Skeletal muscle tissue (tissue), 4 donors: Measurements from ENCODE around the gene DACH1. TPM values are rescaled to one million over a fixed set of nuclear protein-coding genes. Genes with fewer than 3 reads are reported as not detected.

Source experiments
- H3K27ac ChIP-seq: one replicate; pipeline ENCODE4 v1.7.0; 2013; ENCODE audit warnings: mild to moderate bottlenecking, low read depth, low read length, inconsistent platforms
- H3K27me3 ChIP-seq, 3 donors: one replicate each; pipeline ENCODE4 v1.7.0; 2013; ENCODE audit warnings: low read length in 3 of 3; ENCODE audit not compliant: control insufficient read depth in 3 of 3, insufficient read depth in 3 of 3
- H3K36me3 ChIP-seq, 3 donors: one replicate each; pipeline ENCODE4 v1.7.0; 2013; ENCODE audit warnings: low read length in 3 of 3; ENCODE audit not compliant: control insufficient read depth in 3 of 3, insufficient read depth in 3 of 3
- H3K4me1 ChIP-seq, 3 donors: one replicate each; pipeline ENCODE4 v1.7.0; 2013; ENCODE audit warnings: low read length in 3 of 3, mild to moderate bottlenecking in 3 of 3; ENCODE audit not compliant: control insufficient read depth in 3 of 3, insufficient read depth in 3 of 3
- H3K4me3 ChIP-seq, 3 donors: one replicate each; pipeline ENCODE4 v1.7.0; 2013; ENCODE audit warnings: low read length in 3 of 3
- H3K9ac ChIP-seq, 3 donors: one replicate each; pipeline ENCODE4 v1.7.0; 2013; ENCODE audit warnings: low read length in 3 of 3, mild to moderate bottlenecking in 3 of 3, moderate library complexity in 2 of 3, low read depth in 1 of 3
- H3K9me3 ChIP-seq, 3 donors: one replicate each; pipeline ENCODE4 v1.7.0; 2013; ENCODE audit warnings: low read length in 3 of 3; ENCODE audit not compliant: control insufficient read depth in 3 of 3
- total RNA-seq: library from RNA; depleted of rRNA; stranded (reverse); fragments of >200 nt; gene quantifications from one replicate; pipeline ENCODE4 v1.2.3, GENCODE V29; 2014
- donor health status: Osteomylitis.

DACH1 gene
- total RNA-seq, 1 donor from 2014 or later: 6.8 TPM

DNA sequence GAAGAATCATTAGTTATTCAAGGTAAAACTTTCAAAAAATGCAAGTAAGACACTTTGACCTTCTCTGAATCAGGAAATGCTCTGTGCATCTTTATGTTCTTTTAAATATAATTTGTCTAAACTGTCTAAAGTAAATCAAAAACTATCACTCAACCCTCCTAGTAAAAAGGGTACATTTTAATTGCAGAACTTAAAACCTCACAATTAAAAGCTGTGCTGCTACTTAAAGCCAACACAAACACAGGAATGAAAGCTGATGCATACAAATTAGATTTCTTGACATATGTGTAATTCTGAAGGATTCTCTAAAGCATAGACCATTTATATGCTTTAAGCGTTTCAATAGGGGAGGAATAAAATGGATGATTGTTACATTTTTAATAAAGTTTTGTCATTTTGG is 58.3 kb downstream of the DACH1 start:
- no peak overlapping the region for H3K27ac ChIP-seq
- H3K4me1 ChIP-seq: no peaks in the 10 kb centered on the region
- no peak overlapping the region for H3K4me3 ChIP-seq
- H3K9ac ChIP-seq: no peak overlapping the region
- H3K36me3 ChIP-seq: no peaks in the 10 kb centered on the region
- no peaks in the 10 kb centered on the region for H3K27me3 ChIP-seq
- no peaks in the 10 kb centered on the region for H3K9me3 ChIP-seq

GRCh38 chr13:71806886-71807285 is 60.1 kb downstream of the DACH1 start:
- Histone ChIP-seq H3K27ac (no peak overlapping the region), H3K9me3 (no peaks in the 10 kb centered on the region), H3K9ac (no peak overlapping the region), H3K36me3 (no peaks in the 10 kb centered on the region), H3K4me1 (no peaks in the 10 kb centered on the region), H3K4me3 (no peak overlapping the region), H3K27me3 (no peaks in the 10 kb centered on the region)

GRCh38 chr13:71803066-71803465 is 63.9 kb downstream of the DACH1 start:
- Histone ChIP-seq H3K4me1 (no peaks in the 10 kb centered on the region), H3K36me3 (no peaks in the 10 kb centered on the region), H3K4me3 (no peak overlapping the region), H3K27me3 (no peaks in the 10 kb centered on the region), H3K9me3 (no peaks in the 10 kb centered on the region), H3K27ac (no peak overlapping the region), H3K9ac (no peak overlapping the region)

DNA sequence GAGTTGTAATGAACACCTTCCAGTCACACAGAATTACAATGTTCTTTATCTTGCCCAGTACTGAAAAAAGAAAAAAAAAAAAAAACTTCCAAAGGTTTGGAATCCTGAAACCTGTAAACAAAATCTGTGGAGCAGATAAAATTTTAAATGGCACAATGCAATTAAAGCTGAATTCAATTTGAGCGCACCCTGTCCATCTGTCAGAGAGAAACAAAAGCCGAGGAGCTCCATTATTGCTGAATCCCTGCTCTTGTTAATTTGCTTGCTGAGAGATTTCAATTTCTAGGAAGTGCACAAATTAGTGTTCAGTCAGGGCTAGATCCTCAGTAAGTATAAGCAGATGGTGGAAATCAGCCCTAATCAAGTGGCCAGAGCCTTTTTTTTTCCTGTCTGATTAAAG is 65.2 kb downstream of the DACH1 start:
- no peaks in the 10 kb centered on the region for H3K9me3 ChIP-seq
- no peak overlapping the region for H3K4me3 ChIP-seq
- H3K27me3 ChIP-seq: no peaks in the 10 kb centered on the region
- no peaks in the 10 kb centered on the region for H3K36me3 ChIP-seq
- H3K9ac ChIP-seq: no peak overlapping the region
- H3K27ac ChIP-seq: no peak overlapping the region
- no peaks in the 10 kb centered on the region for H3K4me1 ChIP-seq

DNA sequence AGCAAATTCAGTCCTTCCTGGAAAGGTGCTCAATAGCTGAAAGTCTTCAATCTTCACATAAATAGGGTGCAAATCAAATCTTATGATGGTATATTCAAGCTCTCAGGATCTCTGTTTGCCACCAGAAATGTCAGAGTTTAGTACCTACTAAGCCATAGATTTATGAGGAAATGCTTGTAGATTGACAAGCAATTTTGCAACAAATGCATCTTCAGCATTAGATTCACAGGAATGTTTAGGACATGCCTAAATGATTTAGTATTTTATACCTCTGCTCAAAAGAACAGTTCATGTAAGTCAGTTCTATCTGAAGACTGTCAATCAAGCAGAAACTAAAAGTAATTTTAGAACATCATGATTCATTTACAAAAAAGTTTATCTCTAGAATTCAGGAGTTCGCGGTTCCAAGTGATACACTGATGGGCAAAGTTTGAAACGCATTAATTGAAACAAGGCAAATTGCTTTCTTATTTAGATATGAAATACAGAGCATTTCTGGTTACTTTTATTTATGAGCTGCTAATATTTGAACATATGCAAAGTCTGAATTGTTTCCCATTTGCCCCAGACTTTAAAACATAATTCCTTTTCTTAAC is 65.7 kb downstream of the DACH1 start:
- Histone ChIP-seq H3K27ac (no peak overlapping the region), H3K4me1 (no peaks in the 10 kb centered on the region), H3K4me3 (no peak overlapping the region), H3K9me3 (no peaks in the 10 kb centered on the region), H3K36me3 (no peaks in the 10 kb centered on the region), H3K9ac (no peak overlapping the region), H3K27me3 (no peaks in the 10 kb centered on the region)

DNA sequence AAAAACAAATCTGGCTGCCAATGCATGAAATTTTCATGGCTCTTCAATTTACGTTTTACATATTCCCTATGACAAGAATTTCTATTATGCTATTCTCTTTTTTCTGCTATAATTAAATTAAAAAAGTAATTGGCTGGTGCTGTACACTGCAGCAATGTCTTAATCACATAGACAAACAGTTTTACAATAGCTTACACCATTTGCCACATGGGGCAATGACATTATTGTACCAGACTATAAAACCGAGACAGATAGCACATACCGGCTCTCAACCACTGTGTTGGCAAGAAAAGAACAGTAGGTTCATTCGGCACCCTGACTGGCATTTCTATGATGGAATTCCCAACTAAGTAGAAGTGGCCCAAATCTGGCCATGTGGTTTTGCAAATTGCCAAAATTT is 67.7 kb downstream of the DACH1 start:
- no peaks in the 10 kb centered on the region for H3K36me3 ChIP-seq
- H3K27ac ChIP-seq: no peak overlapping the region
- H3K4me3 ChIP-seq: no peak overlapping the region
- H3K9me3 ChIP-seq: no peaks in the 10 kb centered on the region
- no peaks in the 10 kb centered on the region for H3K27me3 ChIP-seq
- H3K4me1 ChIP-seq: no peaks in the 10 kb centered on the region
- no peak overlapping the region for H3K9ac ChIP-seq

GRCh38 chr13:71798707-71799106 is 68.3 kb downstream of the DACH1 start:
- Histone ChIP-seq H3K9ac (no peak overlapping the region), H3K4me3 (no peak overlapping the region), H3K4me1 (no peaks in the 10 kb centered on the region), H3K27me3 (no peaks in the 10 kb centered on the region), H3K27ac (no peak overlapping the region), H3K36me3 (no peaks in the 10 kb centered on the region), H3K9me3 (no peaks in the 10 kb centered on the region)

DNA sequence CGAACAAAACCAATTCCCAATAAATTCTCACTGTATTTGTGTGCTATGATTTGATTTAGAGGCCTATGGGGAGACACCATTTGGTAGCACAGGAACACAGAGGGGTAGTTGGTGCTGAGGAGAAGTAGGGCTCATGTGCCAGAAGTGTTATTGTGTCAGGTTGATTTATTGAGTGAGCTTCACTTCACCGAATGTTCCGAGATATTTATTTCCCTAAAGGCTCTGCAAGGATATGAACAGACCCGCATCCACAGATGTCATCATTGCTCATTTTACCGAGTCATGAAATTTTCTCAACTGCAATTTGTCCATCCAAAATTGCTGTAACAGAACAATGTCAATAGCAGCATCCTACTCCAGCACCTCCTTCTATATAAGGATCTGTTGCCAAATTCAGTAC is 69.5 kb downstream of the DACH1 start:
- H3K36me3 ChIP-seq: no peaks in the 10 kb centered on the region
- H3K4me3 ChIP-seq: no peak overlapping the region
- H3K9me3 ChIP-seq: no peaks in the 10 kb centered on the region
- H3K27ac ChIP-seq: no peak overlapping the region
- H3K9ac ChIP-seq: no peak overlapping the region
- H3K4me1 ChIP-seq: no peaks in the 10 kb centered on the region
- H3K27me3 ChIP-seq: no peaks in the 10 kb centered on the region

DNA sequence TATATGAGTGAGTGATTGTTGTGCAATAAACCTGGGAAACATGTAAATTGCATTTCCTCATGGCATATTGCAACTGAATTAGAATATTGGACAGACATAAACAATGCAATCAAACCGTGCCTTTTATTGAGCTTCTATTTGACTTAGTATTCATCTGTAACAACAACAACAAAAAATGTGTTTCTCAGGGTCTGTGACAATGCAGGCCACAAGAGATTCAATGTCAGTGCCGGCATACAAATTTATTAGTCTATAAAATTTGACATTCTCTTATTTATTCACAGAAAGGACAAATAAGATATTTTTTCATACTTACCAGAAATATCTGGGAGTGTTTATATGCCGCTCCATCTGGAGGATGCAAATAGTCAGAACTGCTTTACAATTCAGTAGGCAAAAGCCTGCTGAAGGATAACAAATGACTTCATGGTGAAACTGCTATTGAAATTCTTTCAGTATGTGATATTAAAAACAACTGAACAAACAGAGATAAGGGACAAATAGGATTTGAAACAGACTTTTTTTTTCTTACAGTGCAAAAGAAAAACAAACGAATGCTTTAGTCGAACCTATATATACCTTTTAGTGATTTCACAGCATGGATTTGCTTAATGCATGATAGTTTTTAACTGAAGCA is 77.2 kb downstream of the DACH1 start:
- no peak overlapping the region for H3K4me3 ChIP-seq
- H3K36me3 ChIP-seq: no peaks in the 10 kb centered on the region
- H3K4me1 ChIP-seq: no peaks in the 10 kb centered on the region
- H3K9ac ChIP-seq: no peak overlapping the region
- H3K9me3 ChIP-seq: no peaks in the 10 kb centered on the region
- no peak overlapping the region for H3K27ac ChIP-seq
- no peaks in the 10 kb centered on the region for H3K27me3 ChIP-seq

- no peaks in the 10 kb centered on the region for H3K4me1 ChIP-seq
- no peaks in the 10 kb centered on the region for H3K9me3 ChIP-seq
- H3K4me3 ChIP-seq: no peak overlapping the region
- no peaks in the 10 kb centered on the region for H3K27me3 ChIP-seq
- H3K27ac ChIP-seq: no peak overlapping the region
- no peak overlapping the region for H3K9ac ChIP-seq
- no peaks in the 10 kb centered on the region for H3K36me3 ChIP-seq
These were observed 78.0 kb downstream of the DACH1 start for GRCh38 chr13:71789037-71789436.
